BLaER1 (cell line): ENCODE measurements around the gene APAF1.

Experiments used
- H3K27ac ChIP-seq: shearing (Covaris generic); formaldehyde crosslinking; 2 replicates; pipeline ENCODE4 v1.8.1; 2022
- H3K27me3 ChIP-seq: shearing (Covaris generic); formaldehyde crosslinking; 2 replicates; pipeline ENCODE4 v1.8.1; 2022
- H3K36me3 ChIP-seq: shearing (Covaris generic); formaldehyde crosslinking; 2 replicates; pipeline ENCODE4 v1.8.1; 2022
- H3K4me1 ChIP-seq: shearing (Covaris generic); formaldehyde crosslinking; 2 replicates; pipeline ENCODE4 v1.8.1; 2022
- H3K4me2 ChIP-seq: shearing (Covaris generic); formaldehyde crosslinking; 2 replicates; pipeline ENCODE4 v1.8.1; 2022
- H3K4me3 ChIP-seq: shearing (Covaris generic); formaldehyde crosslinking; 2 replicates; pipeline ENCODE4 v1.8.1; 2022
- H3K9ac ChIP-seq: shearing (Covaris generic); formaldehyde crosslinking; 2 replicates; pipeline ENCODE4 v1.8.1; 2022
- H3K9me3 ChIP-seq: shearing (Covaris generic); formaldehyde crosslinking; 2 replicates; pipeline ENCODE4 v1.8.1; 2022
- H4K20me1 ChIP-seq: shearing (Covaris generic); formaldehyde crosslinking; 2 replicates; pipeline ENCODE4 v1.8.1; 2022
- Cebpa-rat ChIP-seq: shearing (Covaris generic); IDR thresholded peaks from 2 replicates; pipeline ENCODE4 v1.8.1; 2022

The APAF1 gene

GRCh38 chr12:98660521-98660920 lies 15.4 kb downstream of the APAF1 start:
- no peaks in the 10 kb centered on the region for H3K9me3 ChIP-seq
- H3K4me3 ChIP-seq, result no peak overlapping the region
- H3K36me3 ChIP-seq, result peaks cover 90% of the 10 kb centered on the region
- H4K20me1 ChIP-seq, result no peaks in the 10 kb centered on the region
- no peak overlapping the region for H3K9ac ChIP-seq
- no peak overlapping the region for H3K27ac ChIP-seq
- TF ChIP-seq Cebpa-rat, result no peak
- no peaks in the 10 kb centered on the region for H3K4me1 ChIP-seq
- no peak overlapping the region for H3K4me2 ChIP-seq
- no peaks in the 10 kb centered on the region for H3K27me3 ChIP-seq

DNA sequence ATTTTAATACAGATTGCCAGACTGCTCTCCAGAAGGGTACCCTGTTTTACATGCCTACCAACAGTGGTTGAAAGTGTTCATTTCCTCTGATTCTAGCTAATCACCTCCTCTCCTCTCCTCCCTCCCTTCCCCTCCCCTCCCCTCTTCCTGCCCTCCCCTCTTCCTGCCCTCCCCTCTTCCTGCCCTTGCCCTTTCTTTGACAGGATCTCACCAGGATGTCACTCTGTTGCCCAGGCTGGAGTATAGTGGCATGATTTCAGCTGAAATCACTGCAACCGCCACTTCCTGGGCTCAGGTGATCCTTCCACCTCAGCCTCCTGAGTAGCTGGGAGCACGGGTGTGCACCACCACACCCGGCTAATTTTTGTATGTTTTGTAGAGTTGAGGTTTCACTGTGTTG lies 24.7 kb downstream of the APAF1 start:
- Histone ChIP-seq H3K36me3 (peaks cover 85% of the 10 kb centered on the region), H3K27me3 (no peaks in the 10 kb centered on the region)

GRCh38 chr12:98671459-98671858 lies 26.4 kb downstream of the APAF1 start:
- Histone ChIP-seq H3K27me3 (no peaks in the 10 kb centered on the region), H3K9me3 (no peaks in the 10 kb centered on the region), H3K4me1 (no peaks in the 10 kb centered on the region), H3K27ac (no peak overlapping the region), H3K4me2 (no peak overlapping the region), H3K9ac (no peak overlapping the region), H4K20me1 (no peaks in the 10 kb centered on the region), H3K36me3 (peaks cover 80% of the 10 kb centered on the region), H3K4me3 (no peak overlapping the region)
- TF ChIP-seq Cebpa-rat, result no peak

More for the DNA sequence above, 24.7 kb downstream of the APAF1 start:
- no peak overlapping the region for H3K9ac ChIP-seq
- TF ChIP-seq Cebpa-rat, result no peak
- H3K27ac ChIP-seq, result no peak overlapping the region
- H3K4me1 ChIP-seq, result no peaks in the 10 kb centered on the region
- H3K4me3 ChIP-seq, result no peak overlapping the region
- no peak overlapping the region for H3K4me2 ChIP-seq
- no peaks in the 10 kb centered on the region for H3K9me3 ChIP-seq
- no peaks in the 10 kb centered on the region for H4K20me1 ChIP-seq

GRCh38 chr12:98674841-98675240 lies 29.8 kb downstream of the APAF1 start:
- TF ChIP-seq Cebpa-rat, result no peak
- no peaks in the 10 kb centered on the region for H3K27me3 ChIP-seq
- no peak overlapping the region for H3K9ac ChIP-seq
- H3K4me2 ChIP-seq, result no peak overlapping the region
- H4K20me1 ChIP-seq, result no peaks in the 10 kb centered on the region
- peaks cover 77% of the 10 kb centered on the region for H3K36me3 ChIP-seq
- no peaks in the 10 kb centered on the region for H3K9me3 ChIP-seq
- H3K4me3 ChIP-seq, result no peak overlapping the region
- no peaks in the 10 kb centered on the region for H3K4me1 ChIP-seq
- H3K27ac ChIP-seq, result no peak overlapping the region

DNA sequence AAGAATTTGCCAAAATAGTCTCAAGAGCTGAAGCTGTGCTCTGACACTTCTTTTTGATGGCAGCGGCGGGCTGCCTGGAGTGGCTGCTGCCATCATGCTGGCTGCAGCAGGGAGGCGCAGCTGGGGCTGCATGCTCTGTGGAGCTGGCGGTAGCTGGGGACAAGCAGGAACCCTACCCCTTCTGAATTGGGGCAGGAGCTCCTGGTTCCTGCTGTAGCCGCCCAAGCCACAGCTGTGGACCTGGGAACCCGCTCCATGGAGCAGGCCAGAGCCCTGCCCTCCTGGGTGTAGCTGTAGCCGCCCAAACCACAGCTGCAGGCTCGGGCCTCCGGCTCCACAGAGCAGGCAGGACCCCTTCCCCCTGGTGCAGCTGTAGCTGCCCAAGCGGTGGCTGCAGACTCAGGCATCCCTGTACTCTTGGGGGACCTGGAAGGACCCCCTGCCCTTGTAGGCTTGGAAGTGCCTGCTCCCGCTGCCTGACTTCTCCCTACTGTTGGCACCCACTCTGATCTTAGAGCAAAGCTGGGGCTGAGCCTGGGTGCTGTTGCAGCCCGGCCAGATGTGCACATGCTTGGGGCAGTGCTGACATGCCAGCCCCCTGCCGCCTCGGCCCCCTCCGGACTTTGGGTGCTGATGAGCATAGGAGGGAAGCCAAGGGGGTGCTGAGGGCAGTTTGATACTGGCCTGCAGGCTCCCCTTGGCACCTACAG lies 33.3 kb downstream of the APAF1 start:
- no peak overlapping the region for H3K4me3 ChIP-seq
- no peak for TF ChIP-seq Cebpa-rat
- no peaks in the 10 kb centered on the region for H3K9me3 ChIP-seq
- H3K9ac ChIP-seq, result no peak overlapping the region
- H3K4me2 ChIP-seq, result no peak overlapping the region
- H4K20me1 ChIP-seq, result no peaks in the 10 kb centered on the region
- H3K27me3 ChIP-seq, result no peaks in the 10 kb centered on the region
- H3K4me1 ChIP-seq, result no peaks in the 10 kb centered on the region
- H3K36me3 ChIP-seq, result peaks cover 85% of the 10 kb centered on the region
- no peak overlapping the region for H3K27ac ChIP-seq

GRCh38 chr12:98678946-98679610 lies 34.0 kb downstream of the APAF1 start:
- H4K20me1 ChIP-seq, result no peaks in the 10 kb centered on the region
- H3K36me3 ChIP-seq, result peaks cover 85% of the 10 kb centered on the region
- no peak for TF ChIP-seq Cebpa-rat

GRCh38 chr12:98679611-98680005 lies 34.5 kb downstream of the APAF1 start:
- Histone ChIP-seq H3K27me3 (no peaks in the 10 kb centered on the region), H3K4me1 (no peaks in the 10 kb centered on the region), H3K27ac (no peak overlapping the region), H3K9ac (no peak overlapping the region), H3K36me3 (peaks cover 82% of the 10 kb centered on the region), H3K9me3 (no peaks in the 10 kb centered on the region), H3K4me3 (no peak overlapping the region), H3K4me2 (no peak overlapping the region), H4K20me1 (no peaks in the 10 kb centered on the region)
- TF ChIP-seq Cebpa-rat, result no peak

More at GRCh38 chr12:98678946-98679610, 34.0 kb downstream of the APAF1 start:
- no peak overlapping the region for H3K4me3 ChIP-seq
- H3K4me2 ChIP-seq, result no peak overlapping the region
- H3K27ac ChIP-seq, result no peak overlapping the region
- no peaks in the 10 kb centered on the region for H3K9me3 ChIP-seq
- no peaks in the 10 kb centered on the region for H3K27me3 ChIP-seq
- no peak overlapping the region for H3K9ac ChIP-seq
- H3K4me1 ChIP-seq, result no peaks in the 10 kb centered on the region

- TF ChIP-seq Cebpa-rat, result no peak
- no peak overlapping the region for H3K4me3 ChIP-seq
- no peaks in the 10 kb centered on the region for H3K27me3 ChIP-seq
- H3K36me3 ChIP-seq, result peaks cover 85% of the 10 kb centered on the region
- H3K27ac ChIP-seq, result no peak overlapping the region
- no peaks in the 10 kb centered on the region for H3K4me1 ChIP-seq
- H3K4me2 ChIP-seq, result no peak overlapping the region
- H4K20me1 ChIP-seq, result no peaks in the 10 kb centered on the region
- H3K9ac ChIP-seq, result no peak overlapping the region
- no peaks in the 10 kb centered on the region for H3K9me3 ChIP-seq
These were observed 39.1 kb downstream of the APAF1 start for GRCh38 chr12:98684199-98684598.

- H3K27ac ChIP-seq, result no peak overlapping the region
- no peaks in the 10 kb centered on the region for H3K9me3 ChIP-seq
- no peak overlapping the region for H3K4me3 ChIP-seq
- TF ChIP-seq Cebpa-rat, result no peak
- H3K27me3 ChIP-seq, result no peaks in the 10 kb centered on the region
- H4K20me1 ChIP-seq, result no peaks in the 10 kb centered on the region
- H3K36me3 ChIP-seq, result peaks cover 84% of the 10 kb centered on the region
- no peak overlapping the region for H3K4me2 ChIP-seq
- no peaks in the 10 kb centered on the region for H3K4me1 ChIP-seq
- no peak overlapping the region for H3K9ac ChIP-seq
These were observed 41.5 kb downstream of the APAF1 start for GRCh38 chr12:98686603-98687002.

GRCh38 chr12:98691351-98691750 lies 46.3 kb downstream of the APAF1 start:
- Histone ChIP-seq H3K4me2 (no peak overlapping the region), H3K9ac (no peak overlapping the region), H3K27ac (no peak overlapping the region), H3K36me3 (peaks cover 89% of the 10 kb centered on the region), H3K4me1 (no peaks in the 10 kb centered on the region), H4K20me1 (no peaks in the 10 kb centered on the region), H3K4me3 (no peak overlapping the region), H3K27me3 (no peaks in the 10 kb centered on the region), H3K9me3 (no peaks in the 10 kb centered on the region)
- no peak for TF ChIP-seq Cebpa-rat
